IMR-90 (cell line): ENCODE data around the gene CYP46A1. TPM values are rescaled to one million over a fixed set of nuclear protein-coding genes. Genes with fewer than 3 reads are reported as not detected.

Source experiments
- ATAC-seq: fragments of 200-7000 bp; cut with Tn5 transposase; 2 replicates; pipeline ENCODE4 v1.9.1; 2020; ENCODE audit warnings: low read depth, mild to moderate bottlenecking, moderate library complexity
- BruUV-seq: library from RNA; stranded (reverse); fragments of 400-500 nt; replicated peaks from 2 replicates; lab custom pipeline; 2021; lab: Mats Ljungman, UMichigan
- CTCF ChIA-PET: fragments of 300-600 bp; formaldehyde crosslinking; extraction: SDS; loops from one replicate; lab custom pipeline; 2021; ENCODE audit warnings: antibody characterized with exemption; lab: Yijun Ruan, JAX
- POLR2A ChIA-PET: fragments of 300-600 bp; sonication (Branson Sonifier 250); formaldehyde crosslinking; loops from one replicate; lab custom pipeline; 2022; ENCODE audit warnings: antibody characterized with exemption; ENCODE audit not compliant: unreplicated experiment; lab: Charles Lee
- DNase-seq: peaks from one replicate; pipeline ENCODE4 v3.0.0; 2013
- H2AFZ ChIP-seq: replicated peaks from 2 replicates; pipeline ENCODE3; 2013; ENCODE audit warnings: low read length, mild to moderate bottlenecking; ENCODE audit not compliant: poor library complexity
- H2AK5ac ChIP-seq: 2 replicates; pipeline ENCODE4 v1.6.1; 2013; ENCODE audit warnings: low read depth, low read length, inconsistent platforms
- H2AK9ac ChIP-seq: replicated peaks from 2 replicates; pipeline ENCODE3; 2013; ENCODE audit warnings: mild to moderate bottlenecking, low read depth, low read length, moderate library complexity; ENCODE audit not compliant: poor library complexity
- H2BK120ac ChIP-seq: 2 replicates; pipeline ENCODE4 v1.6.1; 2013; ENCODE audit warnings: low read depth, low read length, inconsistent platforms
- H2BK15ac ChIP-seq: 3 replicates; pipeline ENCODE4 v1.6.1; 2013; ENCODE audit warnings: low read depth, low read length, inconsistent platforms
- H2BK20ac ChIP-seq: 2 replicates; pipeline ENCODE4 v1.6.1; 2013; ENCODE audit warnings: low read depth, mild to moderate bottlenecking, inconsistent platforms, low read length, moderate library complexity
- H2BK5ac ChIP-seq: 2 replicates; pipeline ENCODE4 v1.6.1; 2013; ENCODE audit warnings: mild to moderate bottlenecking, low read depth, low read length, inconsistent platforms; ENCODE audit not compliant: poor library complexity, severe bottlenecking
- H3K14ac ChIP-seq: replicated peaks from 2 replicates; pipeline ENCODE4 v1.6.1; 2013; ENCODE audit warnings: low read depth, low read length, inconsistent platforms
- H3K18ac ChIP-seq: 2 replicates; pipeline ENCODE4 v1.6.1; 2013; ENCODE audit warnings: low read depth, low read length, control low read depth
- H3K23ac ChIP-seq: 2 replicates; pipeline ENCODE4 v1.6.1; 2013; ENCODE audit warnings: low read depth, low read length, inconsistent platforms
- H3K27ac ChIP-seq: 2 replicates; pipeline ENCODE4 v1.5.1; 2013; ENCODE audit warnings: mild to moderate bottlenecking, control low read depth, low read length; ENCODE audit not compliant: insufficient read depth
- H3K27me3 ChIP-seq: 2 replicates; pipeline ENCODE4 v1.6.1; 2013; ENCODE audit warnings: low read length; ENCODE audit not compliant: control insufficient read depth, insufficient read depth
- H3K36me3 ChIP-seq: 2 replicates; pipeline ENCODE4 v1.6.1; 2013; ENCODE audit warnings: low read length, mixed read lengths; ENCODE audit not compliant: control insufficient read depth, insufficient read depth
- H3K4ac ChIP-seq: 2 replicates; pipeline ENCODE4 v1.6.1; 2013; ENCODE audit warnings: low read depth, low read length, inconsistent platforms
- H3K4me1 ChIP-seq: 2 replicates; pipeline ENCODE4 v1.6.1; 2013; ENCODE audit warnings: low read length, mixed read lengths; ENCODE audit not compliant: control insufficient read depth, insufficient read depth
- H3K4me2 ChIP-seq: 2 replicates; pipeline ENCODE4 v1.6.1; 2013; ENCODE audit warnings: low read depth, mild to moderate bottlenecking, control low read depth, low read length, moderate library complexity
- H3K4me3 ChIP-seq: 2 replicates; pipeline ENCODE4 v1.5.1; 2013; ENCODE audit warnings: low read depth, mild to moderate bottlenecking, control low read depth, low read length, moderate library complexity; ENCODE audit not compliant: insufficient read depth
- H3K56ac ChIP-seq: 2 replicates; pipeline ENCODE4 v1.6.1; 2013; ENCODE audit warnings: low read length, inconsistent platforms; ENCODE audit not compliant: insufficient read depth; ENCODE audit errors: extremely low read depth
- H3K79me1 ChIP-seq, 2 experiments: 2 replicates each; pipeline ENCODE4 v1.6.1; 2013; ENCODE audit warnings: low read length in 2 of 2, inconsistent platforms in 1 of 2, low read depth in 1 of 2
- H3K9ac ChIP-seq: 2 replicates; pipeline ENCODE4 v1.6.1; 2013; ENCODE audit warnings: low read depth, low read length, control low read depth
- H3K9me1 ChIP-seq: 2 replicates; pipeline ENCODE4 v1.6.1; 2013; ENCODE audit warnings: low read length, inconsistent platforms; ENCODE audit not compliant: insufficient read depth
- H3K9me3 ChIP-seq: 2 replicates; pipeline ENCODE4 v1.6.1; 2013; ENCODE audit warnings: low read length; ENCODE audit not compliant: control insufficient read depth, insufficient read depth
- H4K20me1 ChIP-seq: 2 replicates; pipeline ENCODE4 v1.6.1; 2013; ENCODE audit warnings: low read length, inconsistent platforms; ENCODE audit not compliant: insufficient read depth
- H4K5ac ChIP-seq: 2 replicates; pipeline ENCODE4 v1.6.1; 2013; ENCODE audit warnings: mild to moderate bottlenecking, low read depth, low read length, control low read depth
- H4K8ac ChIP-seq, 2 experiments: 2 replicates each; pipeline ENCODE4 v1.6.1; 2013; ENCODE audit warnings: low read depth in 2 of 2, low read length in 2 of 2, control low read depth in 1 of 2, inconsistent platforms in 1 of 2
- H4K91ac ChIP-seq: 2 replicates; pipeline ENCODE4 v1.6.1; 2013; ENCODE audit warnings: low read depth, low read length, inconsistent platforms; ENCODE audit not compliant: insufficient read depth
- BHLHE40 ChIP-seq: fragments of 150-350 bp; IDR thresholded peaks from 2 replicates; pipeline ENCODE4 v1.6.1; 2016; ENCODE audit warnings: mild to moderate bottlenecking, low read depth, low read length
- CHD1 ChIP-seq: IDR thresholded peaks from 2 replicates; pipeline ENCODE4 v1.6.1; 2012; ENCODE audit warnings: low read depth, low read length, improper control_type of control experiment
- MAZ ChIP-seq: IDR thresholded peaks from 2 replicates; pipeline ENCODE4 v1.6.1; 2012; ENCODE audit warnings: low read depth, mild to moderate bottlenecking, low read length, improper control_type of control experiment, moderate library complexity, borderline replicate concordance
- MXI1 ChIP-seq: IDR thresholded peaks from 2 replicates; pipeline ENCODE4 v1.6.1; 2012; ENCODE audit warnings: low read depth, mild to moderate bottlenecking, low read length, moderate library complexity, borderline replicate concordance
- NFE2L2 ChIP-seq: fragments of 150-350 bp; IDR thresholded peaks from 2 replicates; pipeline ENCODE4 v1.6.1; 2016; ENCODE audit warnings: low read depth, mild to moderate bottlenecking, low read length
- RAD21 ChIP-seq: IDR thresholded peaks from 2 replicates; pipeline ENCODE4 v1.6.1; 2012; ENCODE audit warnings: low read length, improper control_type of control experiment
- RCOR1 ChIP-seq: IDR thresholded peaks from 2 replicates; pipeline ENCODE4 v1.6.1; 2012; ENCODE audit warnings: mild to moderate bottlenecking, low read length, improper control_type of control experiment; ENCODE audit not compliant: insufficient replicate concordance
- RFX5 ChIP-seq: IDR thresholded peaks from 2 replicates; pipeline ENCODE4 v1.8.0; 2012; ENCODE audit warnings: low read depth, mild to moderate bottlenecking, low read length, moderate library complexity
- SMC3 ChIP-seq: fragments of 150-350 bp; IDR thresholded peaks from 2 replicates; pipeline ENCODE4 v1.6.1; 2016; ENCODE audit warnings: low read depth, mild to moderate bottlenecking, antibody characterized with exemption, low read length, moderate library complexity
- WGBS, 2 experiments: methylation state at CpG; one replicate each; pipeline versions ENCODE4 v1.1.5 to v1.1.7; 2013; ENCODE audit warnings: missing lambda C conversion rate in 2 of 2; ENCODE audit not compliant: insufficient read length in 1 of 2; ENCODE audit errors: extremely low coverage in 2 of 2; 5-methylcytosine and 5-hydroxymethylcytosine counted together
- dilution Hi-C: fragments of 300-500 bp; cut with HindIII; formaldehyde crosslinking; loops from one replicate; pipeline ENCODE4 v1.14.3; 2018; ENCODE audit warnings: low sequenced_read_pairs; ENCODE audit not compliant: unreplicated experiment
- in situ Hi-C: fragments of 300-500 bp; cut with MboI; formaldehyde crosslinking; loops from 3 replicates; pipeline ENCODE4 v1.14.3; 2019; ENCODE audit warnings: low sequenced_read_pairs, inconsistent platforms, mixed read lengths
- intact Hi-C: fragments of 100-400 bp; cut with micrococcal nuclease; formaldehyde crosslinking; loops from 2 replicates; pipeline ENCODE4 v1.10.0; 2022
- polyA plus RNA-seq, 3 experiments: library from polyadenylated mRNA; depleted of rRNA; stranded (reverse); fragments of >200 nt; gene quantifications; 2 replicates each; pipeline ENCODE4 v1.2.3, GENCODE V29; 2012; ENCODE audit warnings: low replicate concordance in 1 of 3
- total RNA-seq: library from RNA; depleted of rRNA; stranded (reverse); fragments of >200 nt; gene quantifications from 2 replicates; pipeline ENCODE4 v1.2.3, GENCODE V29; 2012
- TF ChIP-seq, protein P1 (sequence below): conservative IDR thresholded peaks from 2 replicates; pipeline ENCODE4 v1.5.1; 2012; ENCODE audit warnings: mild to moderate bottlenecking, low read depth, low read length, improper control_type of control experiment
- TF ChIP-seq, protein P2 (sequence below): fragments of 150-350 bp; IDR thresholded peaks from 2 replicates; pipeline ENCODE4 v1.6.1; 2016; ENCODE audit warnings: low read depth, mild to moderate bottlenecking, low read length, moderate library complexity, borderline replicate concordance

The CYP46A1 gene
- total and polyA plus RNA-seq, 2 of the 4 experiments (the other 2 are of a cell fraction), result 0.18 to 0.31 TPM

DNA sequence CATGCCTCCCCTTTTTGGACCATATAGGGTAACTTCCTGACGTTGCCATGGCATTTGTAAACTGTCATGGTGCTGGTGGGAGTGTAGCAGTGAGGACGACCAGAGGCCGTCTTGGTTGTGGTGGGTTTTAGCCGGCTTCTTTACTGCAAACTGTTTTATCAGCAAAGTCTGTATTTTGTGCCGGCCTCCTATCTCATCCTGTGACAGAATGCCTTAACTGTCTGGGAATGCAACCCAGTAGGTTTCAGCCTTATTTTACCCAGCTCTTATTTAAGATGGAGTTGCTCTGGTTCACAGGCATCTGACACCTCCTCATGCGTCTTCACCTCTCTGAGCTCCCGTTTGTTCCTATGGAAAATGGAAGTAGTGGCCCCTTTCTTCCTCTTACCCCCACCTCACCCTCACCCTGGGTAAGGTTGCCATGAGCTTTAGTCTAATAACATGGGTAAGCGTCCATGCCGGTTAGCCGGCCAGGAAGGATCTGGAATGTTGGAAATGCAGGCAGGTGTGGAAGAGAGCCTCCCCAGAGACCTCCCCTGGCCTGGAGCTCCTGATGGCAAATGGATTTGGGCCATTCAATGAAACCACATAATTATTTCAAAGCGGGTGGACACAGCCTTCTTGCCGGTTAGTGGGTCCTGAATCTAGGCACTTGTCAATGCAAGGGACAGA is 20.6 kb upstream of the CYP46A1 start:
- Histone ChIP-seq H2AK5ac (no peak overlapping the region), H2BK120ac (no peak overlapping the region), H3K4me2 (no peak overlapping the region), H2BK20ac (no peak overlapping the region), H3K56ac (no peak overlapping the region), H3K27me3 (peaks cover 33% of the 10 kb centered on the region), H3K4me3 (no peak overlapping the region), H3K23ac (no peak overlapping the region), H4K5ac (no peak overlapping the region), H2AFZ (no peak overlapping the region), H3K9me1 (peaks cover 6% of the 10 kb centered on the region; the same call in 1 of the 2 replicates), H3K79me1 (no peaks in the 10 kb centered on the region), H3K9me3 (no peaks in the 10 kb centered on the region), H3K14ac (no peak overlapping the region), H2AK9ac (no peak overlapping the region), H3K18ac (no peak overlapping the region), H2BK15ac (no peak overlapping the region), H4K20me1 (no peaks in the 10 kb centered on the region), H4K8ac (no peak overlapping the region), H4K91ac (no peak overlapping the region), H3K36me3 (no peaks in the 10 kb centered on the region), H3K27ac (no peak overlapping the region), H3K9ac (no peak overlapping the region), H3K4ac (no peak overlapping the region), H2BK5ac (no peak overlapping the region), H3K4me1 (no peaks in the 10 kb centered on the region; the same call in 1 of the 2 replicates)
- in situ Hi-C loops, result no loop called here
- TF ChIP-seq, protein P1, sequence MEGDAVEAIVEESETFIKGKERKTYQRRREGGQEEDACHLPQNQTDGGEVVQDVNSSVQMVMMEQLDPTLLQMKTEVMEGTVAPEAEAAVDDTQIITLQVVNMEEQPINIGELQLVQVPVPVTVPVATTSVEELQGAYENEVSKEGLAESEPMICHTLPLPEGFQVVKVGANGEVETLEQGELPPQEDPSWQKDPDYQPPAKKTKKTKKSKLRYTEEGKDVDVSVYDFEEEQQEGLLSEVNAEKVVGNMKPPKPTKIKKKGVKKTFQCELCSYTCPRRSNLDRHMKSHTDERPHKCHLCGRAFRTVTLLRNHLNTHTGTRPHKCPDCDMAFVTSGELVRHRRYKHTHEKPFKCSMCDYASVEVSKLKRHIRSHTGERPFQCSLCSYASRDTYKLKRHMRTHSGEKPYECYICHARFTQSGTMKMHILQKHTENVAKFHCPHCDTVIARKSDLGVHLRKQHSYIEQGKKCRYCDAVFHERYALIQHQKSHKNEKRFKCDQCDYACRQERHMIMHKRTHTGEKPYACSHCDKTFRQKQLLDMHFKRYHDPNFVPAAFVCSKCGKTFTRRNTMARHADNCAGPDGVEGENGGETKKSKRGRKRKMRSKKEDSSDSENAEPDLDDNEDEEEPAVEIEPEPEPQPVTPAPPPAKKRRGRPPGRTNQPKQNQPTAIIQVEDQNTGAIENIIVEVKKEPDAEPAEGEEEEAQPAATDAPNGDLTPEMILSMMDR, result no peak
- TF ChIP-seq, protein P2, sequence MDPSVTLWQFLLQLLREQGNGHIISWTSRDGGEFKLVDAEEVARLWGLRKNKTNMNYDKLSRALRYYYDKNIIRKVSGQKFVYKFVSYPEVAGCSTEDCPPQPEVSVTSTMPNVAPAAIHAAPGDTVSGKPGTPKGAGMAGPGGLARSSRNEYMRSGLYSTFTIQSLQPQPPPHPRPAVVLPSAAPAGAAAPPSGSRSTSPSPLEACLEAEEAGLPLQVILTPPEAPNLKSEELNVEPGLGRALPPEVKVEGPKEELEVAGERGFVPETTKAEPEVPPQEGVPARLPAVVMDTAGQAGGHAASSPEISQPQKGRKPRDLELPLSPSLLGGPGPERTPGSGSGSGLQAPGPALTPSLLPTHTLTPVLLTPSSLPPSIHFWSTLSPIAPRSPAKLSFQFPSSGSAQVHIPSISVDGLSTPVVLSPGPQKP, result no peak
- TF ChIP-seq RFX5, result no peak
- no peak for TF ChIP-seq NFE2L2
- TF ChIP-seq BHLHE40, result no peak
- TF ChIP-seq RAD21, result no peak
- TF ChIP-seq MAZ, result no peak
- no peak for TF ChIP-seq SMC3
- no peak for TF ChIP-seq RCOR1
- no peak for TF ChIP-seq MXI1
- no peak for TF ChIP-seq CHD1
- dilution Hi-C loops, result no loop called here
- WGBS, 2 experiments, result no CpG with 5 or more reads among the region's 12 CpGs
- CTCF ChIA-PET, result no interaction called here
- intact Hi-C loops, result no loop called here
- POLR2A ChIA-PET, result no interaction called here
- no peak for ATAC-seq
- DNase-seq, result no peak
- no TSS peak for BruUV-seq
